HG02588 (cell line): Measurements from ENCODE around the gene GATB.
"Not testable (repeated sequence)": the region's sequence is repeated elsewhere in the genome, so short reads cannot be mapped to it uniquely, and the experiment has no call there.

Source experiments
- ATAC-seq: cut with Tn5 transposase; IDR thresholded peaks from one replicate; pipeline ENCODE4 v1.9.1; 2021; ENCODE audit warnings: mild to moderate bottlenecking, moderate library complexity; ENCODE audit not compliant: unreplicated experiment

GATB gene

DNA sequence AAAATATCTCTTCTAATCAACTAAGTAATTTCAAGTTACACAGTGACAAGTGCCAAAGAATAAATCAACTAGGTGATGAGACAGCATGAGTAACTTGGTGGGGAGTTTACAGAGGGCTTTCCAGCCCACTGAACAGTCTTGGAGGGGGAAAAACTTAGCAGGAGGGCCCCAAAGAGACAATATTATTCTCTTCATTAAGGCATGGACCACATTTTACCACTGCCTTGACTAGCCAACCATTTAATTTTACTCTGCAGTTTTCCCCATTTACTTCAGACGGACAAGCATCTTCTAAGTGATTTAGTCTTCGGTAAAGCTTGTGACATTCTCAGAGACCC lies 25.3 kb upstream of the GATB start:
- no peak for ATAC-seq

DNA sequence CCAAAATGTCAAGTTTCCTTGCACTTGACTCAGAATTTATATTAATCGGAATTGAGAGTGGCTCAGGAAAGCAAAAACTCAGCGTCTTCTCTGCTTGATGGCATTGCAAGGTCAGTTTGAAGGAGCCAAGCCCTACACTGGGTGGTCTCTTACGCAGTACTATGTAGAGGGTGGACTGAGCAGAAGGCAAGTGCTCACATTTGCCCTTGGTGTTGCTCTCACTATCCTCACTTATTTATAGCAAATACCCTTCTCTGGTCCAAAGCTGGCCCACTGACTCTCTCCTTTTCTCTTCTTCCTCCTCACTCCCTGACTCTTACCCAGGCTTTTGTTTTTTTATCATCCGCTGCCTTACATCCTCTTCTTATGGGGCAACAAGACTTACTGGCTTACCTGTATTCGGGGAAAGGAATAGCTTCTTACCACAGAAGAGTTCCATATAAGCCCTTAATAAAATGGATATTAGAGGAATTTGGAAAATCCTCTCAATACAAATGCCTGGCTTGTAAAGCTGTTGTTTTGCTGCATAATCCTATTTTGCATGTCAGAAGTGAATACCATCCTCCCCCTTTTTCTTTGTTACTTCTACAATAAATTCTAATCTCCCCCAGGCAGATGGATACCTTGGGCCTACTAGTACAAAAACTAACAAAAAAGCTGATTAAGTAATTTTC lies 24.8 kb upstream of the GATB start:
- ATAC-seq = no peak

DNA sequence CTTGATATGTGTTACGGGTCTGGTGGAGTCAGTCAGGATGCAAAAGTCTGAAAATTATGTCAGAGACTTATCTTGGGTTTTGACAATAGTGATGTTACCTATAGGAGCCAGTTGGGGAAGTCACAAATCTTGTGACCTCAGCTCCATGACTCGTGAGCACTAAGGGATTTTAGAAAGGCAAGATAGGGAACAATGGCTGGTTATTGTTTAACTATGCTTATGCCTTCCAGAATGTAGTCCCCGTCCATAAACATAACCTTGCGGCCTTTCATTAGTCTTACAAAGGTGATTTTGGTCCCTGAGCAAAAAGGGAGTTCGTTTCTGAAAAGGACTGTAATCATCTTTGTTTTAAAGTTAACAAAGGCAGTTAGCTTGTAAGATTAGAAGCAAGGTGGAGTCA lies 23.9 kb upstream of the GATB start:
- ATAC-seq = no peak

DNA sequence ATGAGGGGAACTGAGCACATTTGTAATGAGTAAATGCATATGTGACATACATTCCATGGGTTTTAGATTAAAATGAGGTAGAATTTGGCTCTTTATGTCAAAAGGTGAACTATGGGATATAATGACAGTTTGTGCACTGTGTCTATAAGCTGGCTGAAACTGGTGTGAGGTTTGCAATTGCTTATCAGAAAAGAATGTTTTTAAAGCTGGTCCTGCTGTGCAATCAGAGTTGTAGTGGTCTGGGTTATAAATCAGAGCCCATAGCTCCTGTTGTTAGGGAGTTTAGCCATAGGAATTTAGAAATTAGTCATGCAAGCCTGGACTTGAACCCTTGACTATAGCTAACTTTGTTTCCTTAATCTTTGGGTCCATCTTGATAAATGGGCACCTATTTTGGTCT lies 23.1 kb upstream of the GATB start:
- no peak for ATAC-seq

DNA sequence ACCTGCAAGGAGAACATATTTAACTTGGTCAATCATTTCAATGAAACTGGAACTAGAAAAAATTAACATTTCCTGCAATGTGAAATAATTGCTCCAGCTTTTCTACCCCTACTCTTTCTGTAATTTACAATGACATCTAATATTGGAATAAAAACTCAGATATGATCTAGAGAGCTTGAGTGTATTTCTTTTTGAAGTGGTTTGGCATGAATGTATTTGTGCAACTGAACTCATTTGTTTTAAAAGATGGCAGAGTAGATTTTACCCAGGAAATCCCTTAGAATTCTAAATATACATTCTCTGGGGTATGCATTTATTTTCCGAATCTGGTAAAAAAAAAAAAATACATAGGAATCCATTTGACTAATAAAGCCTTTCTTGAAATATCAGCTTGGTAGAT lies 21.5 kb upstream of the GATB start:
- no peak for ATAC-seq

DNA sequence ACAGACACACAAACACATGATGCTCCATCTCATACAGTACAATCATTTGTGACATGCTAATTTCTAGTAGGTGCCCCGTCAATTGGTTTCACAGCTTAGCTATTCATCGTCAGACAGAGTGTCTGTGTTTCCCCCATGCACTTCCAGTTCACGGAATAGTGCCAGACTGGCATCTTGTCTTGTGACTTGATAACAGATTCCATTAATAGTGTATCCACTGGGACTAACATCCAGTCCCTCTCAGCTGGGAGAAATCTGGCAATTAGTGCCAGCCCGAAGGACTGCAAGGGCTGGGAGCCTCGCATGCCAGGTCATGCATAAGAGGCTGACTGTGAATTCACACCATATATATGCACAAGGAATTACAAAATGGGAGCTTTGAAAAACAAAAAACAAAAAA lies 20.2 kb upstream of the GATB start:
- ATAC-seq = no peak

DNA sequence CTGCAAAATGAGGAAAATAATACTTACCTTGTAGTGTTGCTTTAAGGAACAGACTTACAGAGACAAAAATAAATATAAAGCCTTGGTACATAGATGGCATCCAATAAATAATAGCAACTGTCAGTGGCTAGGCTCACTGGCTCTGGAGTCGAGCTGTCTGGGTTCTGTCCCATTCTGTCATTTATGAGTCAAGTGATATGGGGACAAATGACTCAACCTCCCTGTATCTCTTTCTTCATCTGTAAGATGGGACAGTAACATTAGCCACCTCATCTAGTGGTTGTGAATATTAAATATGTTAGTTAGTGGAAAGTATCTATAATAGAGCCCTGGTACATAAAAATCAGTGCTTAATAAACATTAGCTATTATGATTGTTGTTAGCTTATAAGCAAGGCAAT lies 16.7 kb upstream of the GATB start:
- no peak for ATAC-seq

DNA sequence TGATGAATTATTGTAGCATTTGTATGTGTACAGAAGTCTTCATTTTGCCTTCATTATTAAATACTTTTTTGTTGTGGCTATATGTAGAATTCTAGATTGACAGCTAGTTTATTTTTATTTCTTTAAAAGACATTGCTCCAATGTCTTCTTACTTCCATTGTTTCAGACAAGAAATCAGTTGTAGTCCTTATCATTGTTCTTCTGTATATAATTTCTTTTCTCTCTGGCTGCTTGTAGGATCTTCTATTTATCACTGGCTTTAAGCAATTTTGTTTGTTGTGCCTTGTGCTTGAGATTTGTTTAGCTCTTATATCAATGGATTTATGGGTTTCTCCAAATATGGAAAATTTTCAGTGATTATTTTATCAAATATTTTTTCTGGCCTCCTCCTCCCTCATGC lies 13.5 kb upstream of the GATB start:
- ATAC-seq = no peak

DNA sequence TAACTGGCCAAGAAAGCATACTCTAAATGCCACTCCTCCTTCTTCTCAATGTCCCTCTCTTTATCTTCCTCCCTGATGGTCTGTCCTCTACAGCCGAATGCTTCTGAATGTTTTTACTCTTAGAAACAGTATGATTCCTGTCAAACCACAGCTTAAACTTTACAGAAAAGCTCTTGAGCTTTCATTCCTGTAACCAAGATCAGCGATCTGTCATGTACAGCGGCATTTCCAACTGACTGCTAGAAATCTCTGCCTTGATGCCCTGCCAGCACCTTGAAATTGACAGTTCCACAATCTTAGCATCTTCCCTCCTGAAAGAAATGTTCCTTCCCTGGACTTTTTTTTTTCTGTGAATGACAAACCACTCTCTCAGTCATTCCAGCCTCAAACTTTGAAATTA lies 11.5 kb upstream of the GATB start:
- ATAC-seq = no peak

DNA sequence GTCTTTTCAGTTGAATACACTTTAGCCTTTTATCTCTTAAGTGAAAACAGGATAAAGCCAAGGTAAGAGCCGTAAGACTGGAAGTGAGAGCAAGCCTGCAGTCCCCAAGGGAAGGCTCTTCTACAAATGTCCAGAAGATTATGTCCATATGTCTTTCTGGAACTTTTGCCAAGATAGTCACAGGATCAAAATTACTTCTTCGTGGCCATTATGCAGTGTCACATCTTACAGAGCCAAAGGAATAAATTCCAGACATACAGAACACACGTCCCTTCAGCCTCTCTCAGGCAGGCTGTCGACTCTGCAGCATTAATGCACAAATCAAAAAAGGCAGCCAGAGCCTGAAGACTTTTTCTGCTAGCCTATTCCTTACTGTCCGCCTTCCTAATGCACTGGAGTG lies 10.9 kb upstream of the GATB start:
- no peak for ATAC-seq

DNA sequence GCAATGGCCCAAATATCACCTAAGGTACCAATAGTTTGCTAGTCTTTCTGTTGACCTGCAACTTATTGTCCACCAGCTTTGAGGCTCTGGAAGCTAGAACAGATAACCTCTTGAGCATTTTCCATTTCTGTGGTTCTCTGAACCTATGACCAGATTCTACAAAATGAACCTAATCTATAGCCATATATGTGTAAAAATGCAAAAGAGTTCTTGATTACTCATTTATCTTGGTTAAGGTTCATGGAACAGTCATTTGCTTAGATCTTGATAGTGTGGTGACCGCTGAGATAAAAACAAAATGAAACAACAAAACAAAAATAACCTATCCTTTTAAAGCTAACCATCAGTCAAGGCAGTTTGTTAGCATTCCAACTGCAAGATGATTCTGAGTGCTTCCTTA lies 9.3 kb upstream of the GATB start:
- ATAC-seq = no peak

DNA sequence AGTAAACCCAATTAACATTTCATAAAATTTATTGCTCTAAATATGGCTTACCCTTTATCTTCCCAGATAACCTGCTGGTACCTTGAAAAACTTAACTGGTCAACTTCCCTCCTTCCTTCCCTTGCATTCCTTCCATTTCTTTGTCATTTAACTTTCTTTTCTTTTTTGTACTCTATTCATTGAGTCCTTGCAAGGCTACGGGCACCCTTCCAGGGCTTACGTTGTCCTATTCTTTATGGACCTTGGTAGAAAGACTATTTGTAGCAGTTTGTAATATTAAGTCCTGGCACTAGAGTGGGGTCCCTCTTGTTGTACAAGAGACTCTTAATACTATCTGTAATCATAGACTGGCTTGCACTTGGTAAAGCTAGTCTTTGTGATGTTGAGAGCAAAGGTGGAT lies 8.0 kb upstream of the GATB start:
- no peak for ATAC-seq

DNA sequence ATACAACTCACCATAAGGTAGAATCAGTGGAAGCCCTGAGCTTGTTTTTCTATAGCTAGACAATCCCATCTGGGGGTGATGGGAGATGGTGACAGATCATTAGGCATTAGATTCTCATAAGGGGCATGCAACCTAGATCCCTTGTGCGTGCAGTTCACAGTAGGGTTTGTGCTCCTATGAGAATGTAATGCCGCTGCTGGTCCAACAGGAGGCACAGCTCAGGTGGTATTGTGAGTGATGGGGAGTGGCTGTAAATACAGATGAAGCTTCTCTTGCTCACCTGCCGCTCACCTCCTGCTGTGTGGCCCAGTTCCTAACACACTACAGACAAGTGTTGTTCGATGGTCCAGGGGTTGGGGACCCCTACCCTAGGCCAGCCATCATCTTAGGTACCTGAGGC lies 5.9 kb upstream of the GATB start:
- ATAC-seq = no peak

DNA sequence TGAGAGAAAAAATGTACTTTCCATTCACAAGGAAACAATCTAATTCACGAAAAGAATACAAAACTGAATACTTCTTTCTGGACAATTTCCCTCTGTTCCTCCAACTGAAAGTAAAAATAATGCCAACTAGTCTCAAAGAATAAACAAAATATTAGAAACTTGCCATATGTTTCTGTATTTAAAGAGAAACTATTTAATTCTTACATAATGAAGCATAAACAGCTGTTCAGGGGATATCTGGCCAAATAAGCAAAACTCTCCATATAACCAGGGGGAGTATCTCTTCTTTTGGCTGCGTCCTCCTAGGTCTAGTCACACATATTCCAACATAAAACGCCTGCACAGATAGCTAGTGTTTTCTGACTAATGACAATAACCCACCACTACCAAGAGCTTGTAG lies 805 bp downstream of the GATB start:
- no peak for ATAC-seq

DNA sequence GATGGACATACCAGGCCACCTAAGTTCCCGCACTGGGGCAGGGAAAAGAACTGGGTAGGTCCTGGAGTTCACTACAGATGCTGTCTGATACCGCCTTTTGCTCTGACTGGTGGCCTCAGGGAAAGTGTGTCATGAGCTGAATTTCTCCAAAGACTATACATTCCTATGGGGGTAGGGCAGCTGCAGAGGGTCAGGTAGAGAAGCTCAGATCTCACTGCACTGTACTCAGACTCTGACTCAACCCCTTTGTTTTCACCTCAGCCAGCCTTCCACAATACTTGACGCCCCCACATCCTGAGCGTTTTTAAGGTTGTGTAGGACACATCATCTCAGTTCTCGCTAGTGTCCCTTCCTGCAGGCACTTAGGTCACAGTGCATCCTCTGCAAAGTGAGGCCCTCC lies 7.8 kb downstream of the GATB start:
- no peak for ATAC-seq

DNA sequence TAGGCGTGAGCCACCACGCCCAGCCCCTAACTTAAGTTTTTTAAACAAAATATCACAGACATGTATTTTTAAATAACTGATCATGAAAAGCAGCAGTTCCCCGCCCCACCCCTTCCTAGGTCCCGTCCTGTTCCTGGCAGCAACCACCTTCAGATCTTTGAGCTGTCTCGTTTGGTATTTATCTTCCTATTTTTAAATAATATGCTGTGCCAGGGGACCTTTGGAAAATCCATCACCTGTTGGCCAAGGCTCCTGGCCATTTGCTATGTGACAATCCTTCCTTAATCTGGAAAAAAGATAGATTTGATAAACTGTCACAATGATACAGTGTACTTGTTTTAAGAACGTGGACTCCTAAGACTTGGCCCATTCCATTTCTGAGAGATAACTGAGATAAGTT lies 10.7 kb downstream of the GATB start:
- no peak for ATAC-seq

DNA sequence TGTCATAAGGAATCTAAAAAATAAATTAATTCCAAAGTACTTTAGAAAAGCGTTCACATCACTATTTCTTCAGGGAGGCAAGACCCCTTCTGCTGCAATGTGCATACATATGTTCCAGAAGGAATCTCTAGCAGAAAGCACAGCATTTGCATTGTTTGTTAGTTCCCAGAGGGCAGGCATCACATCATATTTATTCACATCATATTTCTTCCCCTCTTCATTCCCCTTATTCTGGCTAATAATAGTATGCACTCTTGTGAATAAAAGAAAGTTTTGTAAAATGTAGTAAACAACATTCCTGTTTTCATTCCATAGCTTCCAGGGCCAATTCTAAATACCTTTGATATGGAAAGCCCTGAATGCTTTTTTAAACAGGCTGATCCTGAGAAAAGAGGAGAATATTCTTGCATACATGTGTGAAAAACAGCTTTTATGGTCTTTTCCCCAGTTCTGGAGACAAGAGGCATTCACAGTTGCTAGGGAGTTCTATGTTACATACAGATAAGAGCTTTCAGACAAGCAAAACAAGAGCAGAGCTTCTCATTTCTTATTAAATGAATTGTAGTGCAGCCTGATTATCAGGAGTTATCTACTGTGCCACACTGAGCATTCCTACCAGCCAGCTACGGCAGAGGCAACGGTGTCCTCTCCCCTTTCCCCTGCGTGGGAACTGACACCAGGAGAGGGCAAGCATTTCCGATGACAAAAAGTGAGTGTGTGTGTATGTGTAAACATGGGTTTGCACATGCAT lies 15.2 kb downstream of the GATB start:
- ATAC-seq = no peak

DNA sequence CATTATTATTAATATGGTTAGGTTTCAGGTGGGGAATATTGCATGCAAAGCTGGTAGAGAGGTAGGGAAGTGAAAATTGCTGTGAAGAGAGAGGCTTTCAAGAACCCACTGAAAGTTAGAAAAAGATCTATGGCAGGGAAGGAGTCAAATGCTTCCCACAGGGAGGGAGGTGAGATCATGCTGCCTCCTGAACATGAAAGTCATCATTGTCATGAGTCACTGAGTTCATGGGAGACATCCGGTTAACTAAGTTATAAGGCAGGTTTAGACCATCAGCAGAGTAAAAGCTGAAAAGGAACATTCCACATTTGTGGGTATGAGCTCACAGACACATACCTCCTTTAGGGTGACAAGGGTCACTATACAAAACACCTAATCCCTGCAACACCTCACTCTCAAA lies 16.2 kb downstream of the GATB start:
- ATAC-seq = no peak

DNA sequence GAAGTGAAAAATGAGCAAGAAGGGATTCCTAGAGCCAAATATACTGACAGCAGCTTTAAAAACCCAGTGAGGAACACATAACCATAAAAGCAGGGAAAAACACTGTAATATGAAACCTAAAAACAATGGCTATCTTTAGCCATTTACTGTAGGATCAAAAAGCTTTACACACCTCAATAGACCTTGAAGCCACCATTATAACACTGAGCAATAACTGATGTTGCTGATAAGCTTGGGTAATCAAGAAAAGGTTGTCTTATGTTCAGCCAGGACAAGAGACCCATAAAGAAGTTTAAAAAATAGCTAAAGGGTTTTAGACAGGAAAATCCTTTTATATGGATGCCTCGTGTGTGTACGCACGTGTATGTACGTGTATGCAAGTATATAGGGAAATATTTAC lies 16.9 kb downstream of the GATB start:
- ATAC-seq = no peak

DNA sequence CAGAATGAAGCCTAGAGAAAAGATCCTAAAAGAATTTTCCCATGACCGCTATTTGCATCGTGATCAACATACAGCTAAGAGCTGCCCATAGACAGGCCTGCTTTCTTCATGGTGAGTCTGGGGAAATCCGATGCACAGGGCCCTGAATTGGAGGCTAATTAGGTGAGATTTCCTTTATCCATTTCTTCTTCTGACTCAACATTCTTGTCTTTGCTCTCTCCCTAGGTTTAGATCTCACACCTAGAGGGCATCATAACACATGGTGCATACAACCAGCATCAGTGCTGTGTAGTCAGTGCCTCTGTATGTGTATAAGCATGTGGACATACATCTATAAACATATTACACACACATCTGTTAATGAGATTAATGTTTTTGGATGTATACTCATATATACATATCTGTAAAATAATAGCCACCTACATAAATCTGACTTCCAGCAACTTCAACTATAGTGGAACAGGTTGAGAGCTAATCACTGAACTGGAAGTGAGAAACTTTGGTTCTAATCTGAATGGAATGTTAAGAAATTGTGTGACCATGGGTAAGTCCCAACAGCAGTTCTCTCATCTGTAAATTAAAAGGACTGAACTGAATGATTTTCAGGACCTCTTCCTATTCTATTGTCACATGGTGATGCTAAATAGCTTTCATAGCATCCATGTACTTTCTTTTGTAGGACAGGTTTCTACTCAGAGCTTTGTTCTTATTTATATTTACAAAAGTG lies 17.5 kb downstream of the GATB start:
- no peak for ATAC-seq

DNA sequence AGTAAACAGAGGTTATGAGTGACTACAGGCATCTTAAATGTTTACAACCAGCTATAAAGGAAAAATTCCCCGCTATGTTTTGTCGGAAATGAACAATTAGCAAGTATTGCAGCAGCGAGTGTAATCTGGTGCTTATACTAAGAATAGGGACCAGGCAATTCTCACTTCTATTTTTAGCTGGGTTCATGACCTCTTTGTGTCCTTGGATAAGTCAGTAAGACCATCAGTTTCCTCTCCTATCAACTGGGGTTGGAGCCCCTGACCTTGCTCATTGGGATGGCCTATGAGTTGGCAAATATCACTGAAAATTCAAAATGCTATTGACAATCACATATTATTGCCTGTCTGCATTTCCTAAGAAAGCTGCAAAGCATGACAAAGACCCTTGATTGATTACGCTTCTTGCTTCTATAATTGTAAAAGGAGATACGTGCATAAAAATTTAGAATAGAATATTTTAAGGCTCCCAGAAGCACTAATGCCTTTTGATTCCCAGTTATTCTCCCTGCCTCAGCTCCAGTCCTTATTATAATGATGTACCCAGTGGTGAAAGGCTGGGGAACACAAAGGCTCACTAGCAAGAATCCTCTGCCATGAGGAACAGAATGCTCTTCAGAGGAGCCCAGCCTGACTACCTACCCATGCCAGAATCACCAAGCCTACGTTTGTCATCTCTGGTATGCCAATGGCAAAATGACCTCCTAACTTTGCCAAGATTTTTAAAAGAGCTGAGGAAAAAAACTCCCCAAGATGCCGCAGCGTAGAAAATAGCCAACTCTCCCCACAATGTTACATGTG lies 21.9 kb downstream of the GATB start:
- ATAC-seq = no peak

DNA sequence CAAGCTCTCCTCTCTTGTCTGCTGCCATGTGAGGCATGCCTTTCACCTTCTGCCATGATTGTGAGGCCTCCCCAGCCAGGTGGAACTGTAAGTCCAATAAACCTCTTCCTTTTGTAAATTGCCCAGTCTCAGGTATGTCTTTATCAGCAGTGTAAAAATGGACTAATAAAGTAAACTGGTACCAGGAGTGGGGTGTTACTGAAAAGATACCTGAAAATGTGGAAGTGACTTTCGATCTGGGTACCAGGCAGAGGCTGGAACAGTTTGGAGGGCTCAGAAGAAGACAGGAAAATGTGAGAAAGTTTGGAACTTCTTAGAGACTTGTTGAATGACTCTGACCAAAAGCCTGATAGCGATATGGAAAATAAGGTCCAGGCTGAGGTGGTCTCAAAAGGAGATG lies 24.0 kb downstream of the GATB start:
- ATAC-seq = not testable (repeated sequence)
